ENCODE data around the gene NAV3.

The NAV3 gene

GRCh38 chr12:78176643-78177042, 345.9 kb downstream of the NAV3 start:
- TF ChIP-seq EZH2phosphoT487 (IDR thresholded peaks at IDR 0.05; ENCODE audit: borderline replicate concordance), result no peak
- TF ChIP-seq CTCF (conservative IDR thresholded peaks at IDR 0.05; ENCODE audit: low read length), result no peak
- H3K9ac ChIP-seq (ENCODE audit: low read depth, low read length, poor library complexity, severe bottlenecking), result no peak overlapping the region
- no peak overlapping the region for H3K4me3 ChIP-seq (ENCODE audit: low read length, poor library complexity, severe bottlenecking)
- no peaks in the 10 kb centered on the region for H3K36me3 ChIP-seq (ENCODE audit: insufficient read depth, low read length)
- no peaks in the 10 kb centered on the region for H3K4me1 ChIP-seq (ENCODE audit: insufficient read depth, low read length, poor library complexity, severe bottlenecking)
- no peaks in the 10 kb centered on the region for H3K9me2 ChIP-seq (replicated peaks; ENCODE audit: low read depth, low read length)
- no peaks in the 10 kb centered on the region for H4K20me1 ChIP-seq (ENCODE audit: insufficient read depth, low read length, poor library complexity, severe bottlenecking)
- no peak overlapping the region for H2AFZ ChIP-seq (ENCODE audit: low read length)
- H3K79me2 ChIP-seq (ENCODE audit: insufficient read depth, low read length), result no peaks in the 10 kb centered on the region
- no peaks in the 10 kb centered on the region for H3F3A ChIP-seq (ENCODE audit: low read depth)
- no peaks in the 10 kb centered on the region for H3K27me3 ChIP-seq (ENCODE audit: insufficient read depth, low read length, poor library complexity, severe bottlenecking)
- H3K9me3 ChIP-seq (ENCODE audit: insufficient read depth, low read depth, low read length), result no peaks in the 10 kb centered on the region
- H3K4me2 ChIP-seq (ENCODE audit: low read depth, low read length, poor library complexity, severe bottlenecking), result no peak overlapping the region

- no peaks in the 10 kb centered on the region for H3K27me3 ChIP-seq (ENCODE audit: insufficient read depth, low read length, poor library complexity, severe bottlenecking)
- no peak overlapping the region for H2AFZ ChIP-seq (ENCODE audit: low read length)
- no peak for TF ChIP-seq CTCF (conservative IDR thresholded peaks at IDR 0.05; ENCODE audit: low read length)
- no peak for TF ChIP-seq EZH2phosphoT487 (IDR thresholded peaks at IDR 0.05; ENCODE audit: borderline replicate concordance)
These were observed 346.6 kb downstream of the NAV3 start for GRCh38 chr12:78177298-78177697.

GRCh38 chr12:78179346-78179745, 348.7 kb downstream of the NAV3 start:
- TF ChIP-seq EZH2phosphoT487 (IDR thresholded peaks at IDR 0.05; ENCODE audit: borderline replicate concordance) (no peak), CTCF (conservative IDR thresholded peaks at IDR 0.05; ENCODE audit: low read length) (no peak)
- no peaks in the 10 kb centered on the region for H3K4me1 ChIP-seq (ENCODE audit: insufficient read depth, low read length, poor library complexity, severe bottlenecking)

More at GRCh38 chr12:78177298-78177697, 346.6 kb downstream of the NAV3 start:
- H4K20me1 ChIP-seq (ENCODE audit: insufficient read depth, low read length, poor library complexity, severe bottlenecking), result no peaks in the 10 kb centered on the region
- no peak overlapping the region for H3K9ac ChIP-seq (ENCODE audit: low read depth, low read length, poor library complexity, severe bottlenecking)
- H3K79me2 ChIP-seq (ENCODE audit: insufficient read depth, low read length), result no peaks in the 10 kb centered on the region
- H3K4me2 ChIP-seq (ENCODE audit: low read depth, low read length, poor library complexity, severe bottlenecking), result no peak overlapping the region
- no peak overlapping the region for H3K4me3 ChIP-seq (ENCODE audit: low read length, poor library complexity, severe bottlenecking)
- no peaks in the 10 kb centered on the region for H3K4me1 ChIP-seq (ENCODE audit: insufficient read depth, low read length, poor library complexity, severe bottlenecking)
- no peaks in the 10 kb centered on the region for H3K9me3 ChIP-seq (ENCODE audit: insufficient read depth, low read depth, low read length)
- H3K36me3 ChIP-seq (ENCODE audit: insufficient read depth, low read length), result no peaks in the 10 kb centered on the region
- H3F3A ChIP-seq (ENCODE audit: low read depth), result no peaks in the 10 kb centered on the region
- no peaks in the 10 kb centered on the region for H3K9me2 ChIP-seq (replicated peaks; ENCODE audit: low read depth, low read length)

More at GRCh38 chr12:78179346-78179745, 348.7 kb downstream of the NAV3 start:
- H3K36me3 ChIP-seq (ENCODE audit: insufficient read depth, low read length), result no peaks in the 10 kb centered on the region
- H2AFZ ChIP-seq (ENCODE audit: low read length), result no peak overlapping the region
- no peaks in the 10 kb centered on the region for H3F3A ChIP-seq (ENCODE audit: low read depth)
- H3K27me3 ChIP-seq (ENCODE audit: insufficient read depth, low read length, poor library complexity, severe bottlenecking), result no peaks in the 10 kb centered on the region
- H3K9ac ChIP-seq (ENCODE audit: low read depth, low read length, poor library complexity, severe bottlenecking), result no peak overlapping the region
- no peaks in the 10 kb centered on the region for H3K9me3 ChIP-seq (ENCODE audit: insufficient read depth, low read depth, low read length)
- no peaks in the 10 kb centered on the region for H4K20me1 ChIP-seq (ENCODE audit: insufficient read depth, low read length, poor library complexity, severe bottlenecking)
- H3K79me2 ChIP-seq (ENCODE audit: insufficient read depth, low read length), result no peaks in the 10 kb centered on the region
- no peak overlapping the region for H3K4me3 ChIP-seq (ENCODE audit: low read length, poor library complexity, severe bottlenecking)
- H3K9me2 ChIP-seq (replicated peaks; ENCODE audit: low read depth, low read length), result no peaks in the 10 kb centered on the region
- H3K4me2 ChIP-seq (ENCODE audit: low read depth, low read length, poor library complexity, severe bottlenecking), result no peak overlapping the region
